Body of pancreas (tissue), 4 donors: ENCODE results near the gene PSMD5. TPM values are rescaled to one million over a fixed set of nuclear protein-coding genes. Genes with fewer than 3 reads are reported as not detected.

Source experiments
- ATAC-seq: fragments of 150-250 bp; one replicate; pipeline ENCODE4 v1.9.1; 2016
- DNase-seq, 4 donors: peaks; one replicate each; pipeline ENCODE4 v3.0.0-alpha.2; 2019
- H3K27ac ChIP-seq, 4 donors: fragments of 200-600 bp; sonication (generic); 1 replicate in 3 of 4; 2 replicates in 1 of 4; pipeline versions ENCODE4 v1.5.1 to v1.6.1; 2016 to 2019; ENCODE audit warnings: mild to moderate bottlenecking in 1 of 4, mixed read lengths in 1 of 4, moderate library complexity in 1 of 4
- H3K27me3 ChIP-seq, 2 donors: fragments of 200-600 bp; sonication (generic); one replicate each; pipeline ENCODE4 v1.6.0; 2016; ENCODE audit warnings: mild to moderate bottlenecking in 1 of 2
- H3K36me3 ChIP-seq, 2 donors: fragments of 200-600 bp; sonication (generic); replicated peaks in 1 of 2; 2 replicates each; pipeline ENCODE4 v1.5.1; 2016; ENCODE audit warnings: low read depth in 2 of 2; ENCODE audit not compliant: insufficient read depth in 1 of 2
- H3K4me1 ChIP-seq: fragments of 200-600 bp; sonication (generic); one replicate; pipeline ENCODE4 v1.6.0; 2016
- H3K4me3 ChIP-seq, 2 donors: fragments of 200-600 bp; sonication (generic); 1 replicate in 1 of 2; 2 replicates in 1 of 2; pipeline ENCODE4 v1.5.1; 2016 to 2019
- H3K9me3 ChIP-seq, 3 donors: fragments of 200-600 bp; sonication (generic); 1 replicate in 2 of 3; 2 replicates in 1 of 3; pipeline ENCODE4 v1.5.1; 2016
- CTCF ChIP-seq, 7 experiments: fragments of 450-650 bp in 4 of 7; fragments of 200-600 bp in 3 of 7; sonication (generic) in 3 of 7; IDR thresholded peaks; one replicate each; pipeline ENCODE4 v1.5.1; 2016 to 2019; ENCODE audit warnings: antibody characterized with exemption in 7 of 7
- POLR2A ChIP-seq, 3 donors: fragments of 450-650 bp; IDR thresholded peaks; one replicate each; pipeline ENCODE4 v1.6.1; 2016; ENCODE audit warnings: antibody characterized with exemption in 3 of 3, mild to moderate bottlenecking in 2 of 3
- WGBS, 2 donors: methylation state at CpG; one replicate each; pipeline ENCODE4 v1.1.5; 2017; 5-methylcytosine and 5-hydroxymethylcytosine counted together
- intact Hi-C: fragments of 100-400 bp; cut with DNase I; formaldehyde crosslinking; loops from one replicate; pipeline ENCODE4 v1.15.1; 2023
- total RNA-seq, 2 donors: library from RNA; depleted of rRNA; stranded (reverse); fragments of >200 nt; gene quantifications; one replicate each; pipeline ENCODE4 v1.1.0, GENCODE V29; 2016

The PSMD5 gene
- total RNA-seq, 2 donors from 2014 or later = 20.8 to 31.0 TPM

- no peaks in the 10 kb centered on the region for H3K36me3 ChIP-seq
- H3K27ac ChIP-seq = no peak overlapping the region
- TF ChIP-seq POLR2A (IDR thresholded peaks at IDR 0.05) (no peak), CTCF (IDR thresholded peaks at IDR 0.05) (no peak)
- H3K4me3 ChIP-seq = no peak overlapping the region
- DNase-seq (peak in 3 of 4 donors; percentile 38 to 70 (median 54)), ATAC-seq (peak; percentile 55)
- 43 to 48% methylated on average over 7 of the region's 7 CpGs for WGBS, 2 donors
- H3K4me1 ChIP-seq = peaks cover 13% of the 10 kb centered on the region
- no peaks in the 10 kb centered on the region for H3K9me3 ChIP-seq
- no peaks in the 10 kb centered on the region for H3K27me3 ChIP-seq
- intact Hi-C loops = no loop called here
Measured at GRCh38 chr9:120857481-120857880, 14.8 kb upstream of the PSMD5 start.

- H3K9me3 ChIP-seq = no peaks in the 10 kb centered on the region
- H3K4me1 ChIP-seq = peaks cover 13% of the 10 kb centered on the region
- 23 to 38% methylated on average over 3 to 4 of the region's 4 CpGs for WGBS, 2 donors
- H3K27ac ChIP-seq = no peak overlapping the region
- H3K4me3 ChIP-seq = no peak overlapping the region
- no peaks in the 10 kb centered on the region for H3K27me3 ChIP-seq
- DNase-seq (peak; percentile 79 to 90 (median 86)), ATAC-seq (peak; percentile 87)
- intact Hi-C loops = no loop called here
- H3K36me3 ChIP-seq = no peaks in the 10 kb centered on the region
- TF ChIP-seq POLR2A (IDR thresholded peaks at IDR 0.05) = no peak
- TF ChIP-seq CTCF (IDR thresholded peaks at IDR 0.05) = no peak
Measured at GRCh38 chr9:120856700-120857099, 14.0 kb upstream of the PSMD5 start.

GRCh38 chr9:120855827-120856670 lies 13.3 kb upstream of the PSMD5 start:
- no peaks in the 10 kb centered on the region for H3K36me3 ChIP-seq
- whole genome bisulfite sequencing, 2 donors = 89 to 95% methylated on average over 6 to 7 of the region's 7 CpGs
- TF ChIP-seq CTCF (IDR thresholded peaks at IDR 0.05) = no peak
- TF ChIP-seq POLR2A (IDR thresholded peaks at IDR 0.05) = no peak
- intact Hi-C loops = no loop called here
- H3K27me3 ChIP-seq = no peaks in the 10 kb centered on the region
- no peak for DNase-seq
- H3K4me1 ChIP-seq = peaks cover 13% of the 10 kb centered on the region
- H3K9me3 ChIP-seq = no peaks in the 10 kb centered on the region
- H3K27ac ChIP-seq = no peak overlapping the region
- no peak for ATAC-seq
- H3K4me3 ChIP-seq = no peak overlapping the region

GRCh38 chr9:120854596-120855327 lies 12.0 kb upstream of the PSMD5 start:
- intact Hi-C loops = no loop called here
- DNase-seq (no peak), ATAC-seq (no peak)
- no peaks in the 10 kb centered on the region for H3K36me3 ChIP-seq
- peaks cover 13% of the 10 kb centered on the region for H3K4me1 ChIP-seq
- WGBS, 2 donors = 80 to 93% methylated on average over 3 of the region's 3 CpGs
- TF ChIP-seq CTCF (IDR thresholded peaks at IDR 0.05) = no peak
- TF ChIP-seq POLR2A (IDR thresholded peaks at IDR 0.05) = no peak
- H3K27me3 ChIP-seq = no peaks in the 10 kb centered on the region
- H3K4me3 ChIP-seq = no peak overlapping the region
- no peak overlapping the region for H3K27ac ChIP-seq
- H3K9me3 ChIP-seq = no peaks in the 10 kb centered on the region
